ENCODE results near the gene ABHD4. TPM values are rescaled to one million over a fixed set of nuclear protein-coding genes. Genes with fewer than 3 reads are reported as not detected.
"Not testable (repeated sequence)": the region's sequence is repeated elsewhere in the genome, so short reads cannot be mapped to it uniquely, and the experiment has no call there.

ABHD4 gene
- polyA plus RNA-seq, 2 of the 4 experiments (the other 2 are of a cell fraction), result 58.3 to 70.7 TPM

DNA sequence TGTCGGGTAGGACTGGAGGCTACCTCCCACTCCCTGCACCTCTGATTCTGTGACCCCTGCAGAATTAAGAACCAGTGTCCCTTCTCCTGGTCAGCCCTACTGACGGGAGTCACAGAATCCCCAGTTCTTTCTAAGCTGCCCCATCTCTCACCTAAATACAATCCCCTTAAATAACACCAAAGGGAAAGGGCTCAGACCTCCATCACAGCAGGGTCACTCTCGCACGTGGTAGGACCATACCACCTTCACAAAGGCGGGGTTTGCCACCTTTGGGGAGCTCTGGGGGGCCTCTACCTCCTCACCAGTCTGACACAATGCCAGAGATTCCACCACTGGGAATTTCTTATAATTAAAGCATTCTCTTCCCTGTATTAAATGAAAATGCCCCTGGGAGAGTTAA is 44.7 kb upstream of the ABHD4 start:
- H3K4me2 ChIP-seq, result no peak overlapping the region
- H3K4me1 ChIP-seq, result peaks cover 3% of the 10 kb centered on the region; the same call in 1 of the 3 replicates
- no peak overlapping the region for H3K27ac ChIP-seq
- no peak overlapping the region for H3K4me3 ChIP-seq
- ATAC-seq (no peak), FAIRE-seq (no peak), DNase-seq (ENCODE audit: low read depth in 1 of 2, low spot score in 1 of 2) (no peak)
- TF ChIP-seq HOXA7 (CRISPR knock-in tag; IDR thresholded peaks at IDR 0.05), result no peak
- no peak for TF ChIP-seq RARB (CRISPR knock-in tag; IDR thresholded peaks at IDR 0.05)
- no peak for TF ChIP-seq FOSB (CRISPR knock-in tag; IDR thresholded peaks at IDR 0.05)
- no peak for TF ChIP-seq CHD2 (IDR thresholded peaks at IDR 0.05; ENCODE audit: low read length, partially characterized antibody)
- no peak for TF ChIP-seq ZSCAN20 (CRISPR knock-in tag; IDR thresholded peaks at IDR 0.05)
- TF ChIP-seq ZC3H11A (IDR thresholded peaks at IDR 0.05), result no peak
- no peak for TF ChIP-seq MYC (IDR thresholded peaks at IDR 0.05; ENCODE audit: borderline replicate concordance, low read length)
- WGBS (ENCODE audit: missing lambda C conversion rate), result 77% methylated on average over 5 of the region's 5 CpGs
- ChIA-PET CTCF (interaction anchor here (1.1 to 5.6 kb wide), 6 partner anchors 11 to 348 kb away, joined by 3 to 117 read pairs (median 9); no protein-coding TSS in a partner anchor), POLR2A (no interaction called here)
- no peaks in the 10 kb centered on the region for H3K9me3 ChIP-seq

DNA sequence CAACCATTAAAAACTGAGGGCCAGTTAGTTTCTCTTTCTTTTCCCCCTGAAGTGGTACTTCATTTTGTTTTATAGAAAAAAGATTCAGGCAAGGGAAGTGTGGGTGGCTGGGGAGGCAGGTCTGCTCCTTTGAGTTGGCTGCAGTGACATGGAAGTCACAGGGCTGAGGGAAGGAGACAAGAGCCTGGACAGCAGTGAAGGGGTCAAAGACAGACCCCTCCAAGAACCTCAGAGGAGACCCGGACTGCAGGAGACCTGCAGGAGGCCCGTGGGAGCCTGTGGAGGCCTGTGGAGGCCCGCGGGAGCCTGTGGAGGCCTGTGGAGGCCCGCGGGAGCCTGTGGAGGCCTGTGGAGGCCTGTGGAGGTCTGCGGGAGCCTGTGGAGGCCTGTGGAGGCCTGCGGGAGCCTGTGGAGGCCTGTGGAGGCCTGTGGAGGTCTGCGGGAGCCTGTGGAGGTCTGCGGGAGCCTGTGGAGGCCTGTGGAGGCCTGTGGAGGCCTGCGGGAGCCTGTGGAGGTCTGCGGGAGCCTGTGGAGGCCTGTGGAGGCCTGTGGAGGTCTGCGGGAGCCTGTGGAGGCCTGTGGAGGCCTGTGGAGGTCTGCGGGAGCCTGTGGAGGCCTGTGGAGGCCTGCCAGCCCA is 44.1 kb upstream of the ABHD4 start:
- DNase-seq (ENCODE audit: low read depth in 1 of 2, low spot score in 1 of 2); H3K4me3 ChIP-seq; POLR2A ChIA-PET; FAIRE-seq; H3K4me1 ChIP-seq; H3K4me2 ChIP-seq; H3K9me3 ChIP-seq; H3K27ac ChIP-seq; ATAC-seq: not testable (repeated sequence)
- 71% methylated on average over 9 of the region's 14 CpGs for WGBS (ENCODE audit: missing lambda C conversion rate)
- CTCF ChIA-PET, result interaction anchor here (1.5 to 5.6 kb wide), 8 partner anchors 7 to 432 kb away, joined by 8 to 117 read pairs (median 40); no protein-coding TSS in a partner anchor

DNA sequence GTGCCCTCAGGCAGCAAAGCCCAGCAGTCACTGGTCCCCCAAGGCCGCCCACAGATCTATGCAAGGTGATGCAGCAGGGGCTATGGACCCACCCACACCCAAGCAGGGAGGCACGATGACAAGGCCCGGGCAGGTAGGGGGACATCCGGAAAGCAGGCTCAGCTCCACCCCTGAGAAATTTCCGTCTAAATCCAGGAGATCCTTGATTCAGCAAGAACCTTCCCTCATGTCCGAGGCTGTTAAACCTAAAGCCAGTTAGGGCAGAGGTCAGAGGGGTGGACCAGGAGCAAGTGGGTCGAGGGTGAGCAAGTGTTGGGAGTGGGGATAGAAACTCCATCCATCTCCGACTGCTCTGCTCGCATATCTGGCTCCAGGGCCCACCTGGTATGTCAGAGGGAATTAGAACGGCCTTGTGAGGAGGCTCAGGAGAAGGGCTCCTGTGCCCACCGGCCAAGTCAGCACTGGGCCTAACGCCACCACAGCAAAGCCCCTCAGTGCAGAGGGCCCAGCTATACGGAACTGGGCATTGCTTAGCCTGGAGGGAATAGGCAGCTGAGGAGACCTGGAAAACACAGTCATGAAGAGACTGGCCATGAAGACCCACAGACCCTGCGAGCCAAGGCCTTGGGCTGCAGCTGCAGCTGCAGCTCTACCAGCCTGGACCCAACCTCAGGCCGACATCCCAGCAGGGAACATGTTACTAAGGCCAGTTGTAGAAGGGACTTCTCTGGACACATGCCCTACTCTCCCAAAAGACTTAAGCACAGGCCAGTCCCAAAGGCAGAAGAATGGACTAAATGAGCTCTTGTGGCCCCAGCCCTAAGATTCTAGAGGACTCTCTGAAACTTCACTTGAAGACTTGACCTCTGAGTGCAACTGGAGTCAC is 43.4 kb upstream of the ABHD4 start:
- no peak for DNase-seq (ENCODE audit: low read depth in 1 of 2, low spot score in 1 of 2)
- TF ChIP-seq PHF8 (IDR thresholded peaks at IDR 0.05; ENCODE audit: borderline replicate concordance, low read depth) (no peak), SMC3 (IDR thresholded peaks at IDR 0.05) (no peak), SREBF2 (IDR thresholded peaks at IDR 0.05) (no peak), TP53 (CRISPR knock-in tag; IDR thresholded peaks at IDR 0.05) (no peak), EP300 (IDR thresholded peaks at IDR 0.05) (no peak), NR3C1 (IDR thresholded peaks at IDR 0.05) (no peak), GATA3 (IDR thresholded peaks at IDR 0.05; ENCODE audit: borderline replicate concordance) (no peak), CBX8 (IDR thresholded peaks at IDR 0.05) (no peak), BHLHE40 (IDR thresholded peaks at IDR 0.05; ENCODE audit: low read depth, low read length) (no peak), MAZ (IDR thresholded peaks at IDR 0.05; ENCODE audit: borderline replicate concordance, low read depth, low read length) (no peak), HEYL (CRISPR knock-in tag; IDR thresholded peaks at IDR 0.05) (no peak), CBX2 (IDR thresholded peaks at IDR 0.05; ENCODE audit: borderline replicate concordance, low read depth) (no peak)
- TF ChIP-seq, protein P1, sequence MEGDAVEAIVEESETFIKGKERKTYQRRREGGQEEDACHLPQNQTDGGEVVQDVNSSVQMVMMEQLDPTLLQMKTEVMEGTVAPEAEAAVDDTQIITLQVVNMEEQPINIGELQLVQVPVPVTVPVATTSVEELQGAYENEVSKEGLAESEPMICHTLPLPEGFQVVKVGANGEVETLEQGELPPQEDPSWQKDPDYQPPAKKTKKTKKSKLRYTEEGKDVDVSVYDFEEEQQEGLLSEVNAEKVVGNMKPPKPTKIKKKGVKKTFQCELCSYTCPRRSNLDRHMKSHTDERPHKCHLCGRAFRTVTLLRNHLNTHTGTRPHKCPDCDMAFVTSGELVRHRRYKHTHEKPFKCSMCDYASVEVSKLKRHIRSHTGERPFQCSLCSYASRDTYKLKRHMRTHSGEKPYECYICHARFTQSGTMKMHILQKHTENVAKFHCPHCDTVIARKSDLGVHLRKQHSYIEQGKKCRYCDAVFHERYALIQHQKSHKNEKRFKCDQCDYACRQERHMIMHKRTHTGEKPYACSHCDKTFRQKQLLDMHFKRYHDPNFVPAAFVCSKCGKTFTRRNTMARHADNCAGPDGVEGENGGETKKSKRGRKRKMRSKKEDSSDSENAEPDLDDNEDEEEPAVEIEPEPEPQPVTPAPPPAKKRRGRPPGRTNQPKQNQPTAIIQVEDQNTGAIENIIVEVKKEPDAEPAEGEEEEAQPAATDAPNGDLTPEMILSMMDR (IDR thresholded peaks at IDR 0.05), result no peak
- TF ChIP-seq, protein P2, sequence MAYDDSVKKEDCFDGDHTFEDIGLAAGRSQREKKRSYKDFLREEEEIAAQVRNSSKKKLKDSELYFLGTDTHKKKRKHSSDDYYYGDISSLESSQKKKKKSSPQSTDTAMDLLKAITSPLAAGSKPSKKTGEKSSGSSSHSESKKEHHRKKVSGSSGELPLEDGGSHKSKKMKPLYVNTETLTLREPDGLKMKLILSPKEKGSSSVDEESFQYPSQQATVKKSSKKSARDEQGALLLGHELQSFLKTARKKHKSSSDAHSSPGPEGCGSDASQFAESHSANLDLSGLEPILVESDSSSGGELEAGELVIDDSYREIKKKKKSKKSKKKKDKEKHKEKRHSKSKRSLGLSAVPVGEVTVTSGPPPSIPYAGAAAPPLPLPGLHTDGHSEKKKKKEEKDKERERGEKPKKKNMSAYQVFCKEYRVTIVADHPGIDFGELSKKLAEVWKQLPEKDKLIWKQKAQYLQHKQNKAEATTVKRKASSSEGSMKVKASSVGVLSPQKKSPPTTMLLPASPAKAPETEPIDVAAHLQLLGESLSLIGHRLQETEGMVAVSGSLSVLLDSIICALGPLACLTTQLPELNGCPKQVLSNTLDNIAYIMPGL (CRISPR knock-in tag; IDR thresholded peaks at IDR 0.05; ENCODE audit: borderline replicate concordance), result no peak
- Histone ChIP-seq H3K4me1 (peaks cover 4% of the 10 kb centered on the region; the same call in 1 of the 3 replicates), H3K27ac (no peak overlapping the region), H3K9me3 (no peaks in the 10 kb centered on the region), H3K4me2 (no peak overlapping the region), H3K4me3 (no peak overlapping the region)
- no peak for ATAC-seq
- CTCF ChIA-PET, result interaction anchor here (0.6 to 5.6 kb wide), 21 partner anchors 8 to 963 kb away, joined by 3 to 117 read pairs (median 24); partner anchors contain the start of genes CDH24, LRP10 and REM2
- POLR2A ChIA-PET, result no interaction called here
- no peak for FAIRE-seq
- WGBS (ENCODE audit: missing lambda C conversion rate), result 77% methylated on average over 12 of the region's 15 CpGs

All from A549 (cell line).